Trophoblast cell (in vitro differentiated cells and primary cell): ENCODE results near the gene TDRD3. TPM values are rescaled to one million over a fixed set of nuclear protein-coding genes. Genes with fewer than 3 reads are reported as not detected.
A peak's percentile ranks its signal among the peaks of the same experiment; 100 is the strongest.

Experiments
- DNase-seq, 2 donors: peaks; one replicate each; pipeline ENCODE4 v3.0.0-alpha.2; 2016
- H2AFZ ChIP-seq: 2 replicates; pipeline ENCODE4 v1.6.1; 2013; ENCODE audit warnings: low read length, moderate library complexity, mild to moderate bottlenecking; ENCODE audit not compliant: insufficient read depth, poor library complexity
- H2AK5ac ChIP-seq: 2 replicates; pipeline ENCODE4 v1.6.1; 2013; ENCODE audit warnings: mild to moderate bottlenecking, low read length
- H2BK120ac ChIP-seq: 2 replicates; pipeline ENCODE4 v1.6.1; 2013; ENCODE audit warnings: low read length, mild to moderate bottlenecking, moderate library complexity; ENCODE audit not compliant: insufficient read depth, poor library complexity
- H2BK12ac ChIP-seq: 2 replicates; pipeline ENCODE4 v1.6.1; 2013; ENCODE audit warnings: mild to moderate bottlenecking, low read length, moderate library complexity
- H2BK5ac ChIP-seq: 2 replicates; pipeline ENCODE4 v1.6.1; 2013; ENCODE audit warnings: low read length, low read depth, moderate library complexity, mild to moderate bottlenecking; ENCODE audit not compliant: poor library complexity
- H3K14ac ChIP-seq: 2 replicates; pipeline ENCODE4 v1.6.1; 2013; ENCODE audit warnings: mild to moderate bottlenecking, low read length
- H3K18ac ChIP-seq: 2 replicates; pipeline ENCODE4 v1.6.1; 2013; ENCODE audit warnings: mild to moderate bottlenecking, low read length
- H3K23ac ChIP-seq: 2 replicates; pipeline ENCODE4 v1.6.1; 2013; ENCODE audit warnings: low read length
- H3K27ac ChIP-seq: 2 replicates; pipeline ENCODE4 v1.5.1; 2013; ENCODE audit warnings: low read depth, mild to moderate bottlenecking, inconsistent platforms, low read length, moderate library complexity
- H3K27me3 ChIP-seq: 2 replicates; pipeline ENCODE4 v1.6.1; 2013; ENCODE audit warnings: inconsistent platforms, mild to moderate bottlenecking, low read length, moderate library complexity; ENCODE audit not compliant: insufficient read depth
- H3K36me3 ChIP-seq, 2 experiments: 1 replicate in 1 of 2; 2 replicates in 1 of 2; pipeline ENCODE4 v1.6.1; 2013; ENCODE audit warnings: low read length in 2 of 2, mild to moderate bottlenecking in 2 of 2, moderate library complexity in 1 of 2; ENCODE audit not compliant: insufficient read depth in 2 of 2, control insufficient read depth in 1 of 2
- H3K4ac ChIP-seq: 2 replicates; pipeline ENCODE4 v1.6.1; 2013; ENCODE audit warnings: low read depth, mild to moderate bottlenecking, low read length, moderate library complexity
- H3K4me1 ChIP-seq, 2 experiments: 1 replicate in 1 of 2; 2 replicates in 1 of 2; pipeline ENCODE4 v1.6.1; 2013; ENCODE audit warnings: low read length in 2 of 2, mild to moderate bottlenecking in 2 of 2, moderate library complexity in 1 of 2; ENCODE audit not compliant: insufficient read depth in 2 of 2, control insufficient read depth in 1 of 2
- H3K4me2 ChIP-seq: 2 replicates; pipeline ENCODE4 v1.6.1; 2013; ENCODE audit warnings: inconsistent platforms, mild to moderate bottlenecking, low read length, moderate library complexity
- H3K4me3 ChIP-seq: 2 replicates; pipeline ENCODE4 v1.5.1; 2013; ENCODE audit warnings: mild to moderate bottlenecking, low read depth, low read length, inconsistent platforms
- H3K79me1 ChIP-seq: one replicate; pipeline ENCODE4 v1.6.1; 2013; ENCODE audit warnings: low read length
- H3K79me2 ChIP-seq: 2 replicates; pipeline ENCODE4 v1.6.1; 2013; ENCODE audit warnings: low read length, mild to moderate bottlenecking; ENCODE audit not compliant: control insufficient read depth, insufficient read depth, poor library complexity
- H3K9ac ChIP-seq: 2 replicates; pipeline ENCODE4 v1.6.1; 2013; ENCODE audit warnings: mild to moderate bottlenecking, low read length
- H3K9me3 ChIP-seq: 2 replicates; pipeline ENCODE4 v1.6.1; 2013; ENCODE audit warnings: low read depth, mild to moderate bottlenecking, control low read depth, inconsistent platforms, low read length; ENCODE audit not compliant: insufficient read depth
- H4K12ac ChIP-seq: 2 replicates; pipeline ENCODE4 v1.6.1; 2013; ENCODE audit warnings: low read depth, mild to moderate bottlenecking, low read length, moderate library complexity
- H4K8ac ChIP-seq: 2 replicates; pipeline ENCODE4 v1.6.1; 2013; ENCODE audit warnings: low read depth, mild to moderate bottlenecking, low read length, moderate library complexity
- H4K91ac ChIP-seq: one replicate; pipeline ENCODE4 v1.6.1; 2013; ENCODE audit warnings: low read depth, mild to moderate bottlenecking, low read length, moderate library complexity
- WGBS: extraction: QIAGEN DNeasy Blood & Tissue Kit; methylation state at CpG from one replicate; pipeline ENCODE4 v1.1.7; 2013; ENCODE audit warnings: missing lambda C conversion rate; ENCODE audit not compliant: insufficient read length, insufficient coverage; ENCODE audit errors: extremely low coverage; 5-methylcytosine and 5-hydroxymethylcytosine counted together
- polyA plus RNA-seq: library from polyadenylated mRNA; stranded (reverse); fragments of 200-250 nt; gene quantifications from 2 replicates; pipeline ENCODE4 v1.2.3, GENCODE V29; 2013

TDRD3 gene
- polyA plus RNA-seq = 9.4 and 9.7 TPM in 2 replicates

- peak within 1 kb of the TSS; percentile 97 for H2AFZ ChIP-seq
- peak within 1 kb of the TSS; percentile 83 for H3K18ac ChIP-seq
- peak within 1 kb of the TSS; percentile 97 for H4K8ac ChIP-seq
- H3K9me3 ChIP-seq = no peaks in the 10 kb centered on the region
- no peaks in the 10 kb centered on the region for H3K36me3 ChIP-seq
- H3K9ac ChIP-seq = peak within 1 kb of the TSS; percentile 94
- peak within 1 kb of the TSS; percentile 78 for H3K4ac ChIP-seq
- peak within 1 kb of the TSS; percentile 79 for H3K14ac ChIP-seq
- peaks cover 4% of the 10 kb centered on the region for H3K79me2 ChIP-seq
- peaks cover 2 to 5% of the 10 kb centered on the region in 2 experiments for H3K4me1 ChIP-seq
- no CpG with 5 or more reads among the region's 84 CpGs for WGBS
- no peak within 1 kb of the TSS for H3K23ac ChIP-seq
- peak within 1 kb of the TSS; percentile 84 for H3K4me3 ChIP-seq
- H2BK5ac ChIP-seq = peak within 1 kb of the TSS; percentile 88
- peak within 1 kb of the TSS; percentile 91 for H4K91ac ChIP-seq
- peak within 1 kb of the TSS; percentile 54 for H2AK5ac ChIP-seq
- peak within 1 kb of the TSS; percentile 98 for H3K27ac ChIP-seq
- peak within 1 kb of the TSS; percentile 44 for H2BK12ac ChIP-seq
- peak within 1 kb of the TSS; percentile 100 for H3K4me2 ChIP-seq
- DNase-seq = peak; percentile 77 to 86
- peak within 1 kb of the TSS; percentile 81 for H2BK120ac ChIP-seq
- H3K27me3 ChIP-seq = no peaks in the 10 kb centered on the region
- peak within 1 kb of the TSS; percentile 91 for H4K12ac ChIP-seq
- H3K79me1 ChIP-seq = peaks cover 17% of the 10 kb centered on the region
Observed at GRCh38 chr13:60396783-60397703, at the start of gene TDRD3. Gene TDRD3, plus strand, starts transcription at chr13:60397220. Its CDS starts 145 bp downstream, at chr13:60397365.

DNA sequence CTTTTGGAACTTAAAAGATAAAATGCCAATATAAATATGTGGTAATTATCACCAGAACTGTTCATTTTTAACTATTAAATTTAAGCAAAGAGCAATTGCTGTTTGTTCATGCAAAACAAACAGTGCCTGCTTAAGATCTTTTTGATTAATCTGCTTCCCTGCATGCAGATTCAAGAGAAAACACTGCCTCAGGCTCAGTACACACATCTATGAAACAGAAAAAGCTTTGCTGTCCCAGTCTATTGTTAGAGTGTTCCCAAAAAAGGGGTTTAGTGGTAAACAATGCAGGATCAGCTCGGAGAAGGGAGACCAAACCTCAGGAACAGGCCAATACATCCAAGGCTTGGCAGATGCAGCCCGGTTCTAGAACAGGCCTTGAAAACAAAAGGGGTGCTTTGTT lies 49.3 kb upstream of the TDRD3 start:
- no peak overlapping the region for H3K18ac ChIP-seq
- no peak overlapping the region for H4K12ac ChIP-seq
- H2AK5ac ChIP-seq = no peak overlapping the region
- H4K8ac ChIP-seq = no peak overlapping the region
- no peak overlapping the region for H3K4me2 ChIP-seq
- no peaks in the 10 kb centered on the region for H3K9me3 ChIP-seq
- H2BK5ac ChIP-seq = no peak overlapping the region
- no peak overlapping the region for H2BK120ac ChIP-seq
- H2BK12ac ChIP-seq = no peak overlapping the region
- H3K27ac ChIP-seq = no peak overlapping the region
- H3K23ac ChIP-seq = no peak overlapping the region
- H3K14ac ChIP-seq = no peak overlapping the region
- H3K4me1 ChIP-seq = no peaks in the 10 kb centered on the region
- H4K91ac ChIP-seq = no peak overlapping the region
- H2AFZ ChIP-seq = no peak overlapping the region
- no peaks in the 10 kb centered on the region for H3K27me3 ChIP-seq
- no peaks in the 10 kb centered on the region for H3K79me2 ChIP-seq
- WGBS = no CpG with 5 or more reads among the region's 2 CpGs
- no peaks in the 10 kb centered on the region for H3K36me3 ChIP-seq
- H3K4ac ChIP-seq = no peak overlapping the region
- DNase-seq = no peak
- no peak overlapping the region for H3K9ac ChIP-seq
- no peaks in the 10 kb centered on the region for H3K79me1 ChIP-seq
- no peak overlapping the region for H3K4me3 ChIP-seq

- no CpG with 5 or more reads among the region's 3 CpGs for WGBS
- Histone ChIP-seq H3K4me1 (no peaks in the 10 kb centered on the region), H3K36me3 (no peaks in the 10 kb centered on the region), H4K12ac (no peak overlapping the region), H3K9ac (no peak overlapping the region), H3K9me3 (no peaks in the 10 kb centered on the region), H3K79me2 (no peaks in the 10 kb centered on the region), H3K18ac (no peak overlapping the region), H4K91ac (no peak overlapping the region), H3K14ac (no peak overlapping the region), H3K4me3 (no peak overlapping the region), H2BK12ac (no peak overlapping the region), H2AFZ (no peak overlapping the region), H4K8ac (no peak overlapping the region), H3K4ac (no peak overlapping the region), H3K4me2 (no peak overlapping the region), H3K27me3 (no peaks in the 10 kb centered on the region), H3K23ac (no peak overlapping the region), H3K79me1 (no peaks in the 10 kb centered on the region), H2AK5ac (no peak overlapping the region), H3K27ac (no peak overlapping the region), H2BK120ac (no peak overlapping the region), H2BK5ac (no peak overlapping the region)
- no peak for DNase-seq
Observed at GRCh38 chr13:60348097-60348496, 48.9 kb upstream of the TDRD3 start.

DNA sequence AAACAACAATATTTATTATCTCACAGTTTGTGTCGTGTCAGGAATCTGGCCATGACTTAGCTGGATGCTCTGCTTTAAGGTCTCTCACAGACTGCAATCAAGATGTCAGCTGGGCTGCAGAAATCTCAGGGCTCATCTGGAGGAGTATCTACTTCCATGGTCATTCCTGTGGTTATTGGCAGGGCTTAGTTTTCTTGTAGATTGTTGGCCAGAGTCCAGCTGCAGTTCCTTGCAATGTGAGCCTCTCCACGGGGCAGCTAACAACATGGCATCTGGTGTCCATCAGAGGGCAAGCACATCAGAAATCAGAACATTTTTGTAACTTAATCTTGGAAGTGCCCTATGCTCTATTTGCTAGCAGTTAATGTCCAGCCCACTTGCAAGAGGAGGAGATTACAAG lies 45.7 kb upstream of the TDRD3 start:
- Histone ChIP-seq H3K36me3 (no peaks in the 10 kb centered on the region), H2BK12ac (no peak overlapping the region), H3K23ac (no peak overlapping the region), H3K9me3 (no peaks in the 10 kb centered on the region), H3K4me3 (no peak overlapping the region), H3K4me2 (no peak overlapping the region), H3K4me1 (no peaks in the 10 kb centered on the region), H4K12ac (no peak overlapping the region), H3K14ac (no peak overlapping the region), H3K79me1 (no peaks in the 10 kb centered on the region), H3K9ac (no peak overlapping the region), H3K79me2 (no peaks in the 10 kb centered on the region), H3K18ac (no peak overlapping the region), H3K4ac (no peak overlapping the region), H2AFZ (no peak overlapping the region), H4K8ac (no peak overlapping the region), H2AK5ac (no peak overlapping the region), H2BK5ac (no peak overlapping the region), H3K27me3 (no peaks in the 10 kb centered on the region), H3K27ac (no peak overlapping the region), H4K91ac (no peak overlapping the region), H2BK120ac (no peak overlapping the region)
- DNase-seq = no peak
- no CpG with 5 or more reads among the region's 2 CpGs for WGBS
